ENCODE measurements around the gene DMRTB1. TPM values are rescaled to one million over a fixed set of nuclear protein-coding genes. Genes with fewer than 3 reads are reported as not detected.

The DMRTB1 gene
- total and polyA plus RNA-seq, 3 donors from 2014 or later = 44.5 to 107 (median 51.8) TPM

- TF ChIP-seq, protein P1, sequence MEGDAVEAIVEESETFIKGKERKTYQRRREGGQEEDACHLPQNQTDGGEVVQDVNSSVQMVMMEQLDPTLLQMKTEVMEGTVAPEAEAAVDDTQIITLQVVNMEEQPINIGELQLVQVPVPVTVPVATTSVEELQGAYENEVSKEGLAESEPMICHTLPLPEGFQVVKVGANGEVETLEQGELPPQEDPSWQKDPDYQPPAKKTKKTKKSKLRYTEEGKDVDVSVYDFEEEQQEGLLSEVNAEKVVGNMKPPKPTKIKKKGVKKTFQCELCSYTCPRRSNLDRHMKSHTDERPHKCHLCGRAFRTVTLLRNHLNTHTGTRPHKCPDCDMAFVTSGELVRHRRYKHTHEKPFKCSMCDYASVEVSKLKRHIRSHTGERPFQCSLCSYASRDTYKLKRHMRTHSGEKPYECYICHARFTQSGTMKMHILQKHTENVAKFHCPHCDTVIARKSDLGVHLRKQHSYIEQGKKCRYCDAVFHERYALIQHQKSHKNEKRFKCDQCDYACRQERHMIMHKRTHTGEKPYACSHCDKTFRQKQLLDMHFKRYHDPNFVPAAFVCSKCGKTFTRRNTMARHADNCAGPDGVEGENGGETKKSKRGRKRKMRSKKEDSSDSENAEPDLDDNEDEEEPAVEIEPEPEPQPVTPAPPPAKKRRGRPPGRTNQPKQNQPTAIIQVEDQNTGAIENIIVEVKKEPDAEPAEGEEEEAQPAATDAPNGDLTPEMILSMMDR (IDR thresholded peaks at IDR 0.05) = no peak
- TF ChIP-seq POLR2A (IDR thresholded peaks at IDR 0.05) = no peak
- H3K27ac ChIP-seq = no peak overlapping the region
- no peaks in the 10 kb centered on the region for H3K9me3 ChIP-seq
- WGBS, 2 donors = 92 to 94% methylated on average over 3 to 9 of the region's 9 CpGs
- no peak overlapping the region for H3K4me3 ChIP-seq
- no peaks in the 10 kb centered on the region for H3K4me1 ChIP-seq
- intact Hi-C loops (cut with DNase I; ENCODE audit: low total_unique reads) = no loop called here
- no peak for DNase-seq
- no peaks in the 10 kb centered on the region for H3K27me3 ChIP-seq
- no peaks in the 10 kb centered on the region for H3K36me3 ChIP-seq (ENCODE audit: low read depth, missing control alignments)
These were observed 46.2 kb downstream of the DMRTB1 start for GRCh38 chr1:53505401-53505800.

DNA sequence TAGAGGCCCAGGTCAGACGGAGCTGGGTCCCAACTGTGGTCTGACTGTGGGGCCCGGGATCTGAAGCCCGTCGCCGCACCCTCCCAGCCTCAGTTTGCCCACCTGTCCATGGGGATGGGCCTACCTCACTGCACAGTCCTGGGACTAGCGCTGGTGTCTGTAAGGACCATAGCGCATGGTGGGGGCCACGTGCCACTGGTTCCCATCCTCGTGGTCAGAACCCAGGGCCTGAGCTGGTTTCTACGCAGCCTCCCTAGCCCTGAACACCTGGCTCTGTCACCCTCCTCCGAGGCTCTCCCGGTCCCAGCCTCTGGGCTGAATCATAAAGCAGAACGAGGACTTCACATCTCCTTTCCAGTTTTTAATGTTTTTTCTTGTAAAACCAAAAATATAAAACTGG lies 46.7 kb downstream of the DMRTB1 start:
- Histone ChIP-seq H3K36me3 (ENCODE audit: low read depth, missing control alignments) (no peaks in the 10 kb centered on the region), H3K27ac (no peak overlapping the region), H3K27me3 (no peaks in the 10 kb centered on the region), H3K4me3 (no peak overlapping the region), H3K4me1 (no peaks in the 10 kb centered on the region), H3K9me3 (no peaks in the 10 kb centered on the region)
- TF ChIP-seq, protein P1 (IDR thresholded peaks at IDR 0.05) = no peak
- TF ChIP-seq POLR2A (IDR thresholded peaks at IDR 0.05) = no peak
- 93 to 94% methylated on average over 8 to 13 of the region's 13 CpGs for WGBS, 2 donors
- no peak for DNase-seq
- intact Hi-C loops (cut with DNase I; ENCODE audit: low total_unique reads) = no loop called here

DNA sequence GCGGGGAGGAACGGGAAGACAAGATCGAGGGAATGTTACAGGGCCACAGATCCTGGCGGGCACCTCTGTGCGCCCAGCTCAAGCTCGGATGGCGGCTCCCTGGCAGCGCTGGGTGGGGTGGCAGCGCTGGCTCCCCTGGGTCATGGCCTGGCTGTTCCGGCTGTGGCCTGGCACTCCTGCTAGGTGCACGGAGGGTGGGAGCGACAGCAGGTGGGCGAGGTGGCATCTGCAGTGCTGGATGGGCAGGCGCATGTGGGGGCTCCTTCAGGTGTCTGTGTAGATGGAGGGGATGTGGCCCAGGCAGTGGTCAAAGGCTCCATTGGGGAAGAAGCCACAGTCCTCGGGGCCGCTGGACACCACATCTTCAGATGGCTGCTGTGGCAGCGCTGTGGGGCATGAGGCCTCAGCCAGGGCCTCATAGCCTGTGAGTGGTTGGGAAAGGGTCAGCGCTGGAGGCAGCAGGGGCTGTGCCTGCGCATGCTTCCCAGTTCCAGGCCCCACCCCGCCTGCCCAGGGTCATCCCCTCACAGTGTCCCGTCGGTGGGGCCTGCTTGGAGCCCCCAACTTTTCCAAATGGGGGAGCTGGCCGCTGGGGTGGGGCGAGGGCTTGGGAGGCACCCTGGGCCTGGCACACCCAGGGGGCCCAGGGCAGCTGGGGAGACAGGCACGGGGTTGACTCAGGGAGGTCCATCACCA lies 47.3 kb downstream of the DMRTB1 start:
- no peaks in the 10 kb centered on the region for H3K27me3 ChIP-seq
- intact Hi-C loops (cut with DNase I; ENCODE audit: low total_unique reads) = no loop called here
- no peaks in the 10 kb centered on the region for H3K4me1 ChIP-seq
- no peak overlapping the region for H3K4me3 ChIP-seq
- no peak overlapping the region for H3K27ac ChIP-seq
- TF ChIP-seq, protein P1 (IDR thresholded peaks at IDR 0.05) = no peak
- no peak for TF ChIP-seq POLR2A (IDR thresholded peaks at IDR 0.05)
- DNase-seq = no peak
- WGBS, 2 donors = 95 to 96% methylated on average over 24 to 25 of the region's 25 CpGs
- no peaks in the 10 kb centered on the region for H3K36me3 ChIP-seq (ENCODE audit: low read depth, missing control alignments)
- H3K9me3 ChIP-seq = no peaks in the 10 kb centered on the region

GRCh38 chr1:53507116-53507820 lies 48.1 kb downstream of the DMRTB1 start:
- Histone ChIP-seq H3K36me3 (ENCODE audit: low read depth, missing control alignments) (no peaks in the 10 kb centered on the region), H3K9me3 (no peaks in the 10 kb centered on the region), H3K4me3 (no peak overlapping the region), H3K4me1 (no peaks in the 10 kb centered on the region), H3K27ac (no peak overlapping the region), H3K27me3 (no peaks in the 10 kb centered on the region)
- no peak for DNase-seq
- TF ChIP-seq, protein P1 (IDR thresholded peaks at IDR 0.05) = no peak
- TF ChIP-seq POLR2A (IDR thresholded peaks at IDR 0.05) = no peak
- 91 to 94% methylated on average over 6 to 13 of the region's 13 CpGs for WGBS, 2 donors
- intact Hi-C loops (cut with DNase I; ENCODE audit: low total_unique reads) = no loop called here

All from testis (tissue), 3 donors.